ENCODE measurements around the gene GIT2.

GIT2 gene

GRCh38 chr12:109888179-109889020, 107.8 kb downstream of the GIT2 start:
- Histone ChIP-seq H3K79me2 (no peaks in the 10 kb centered on the region), H3K4me3 (ENCODE audit: low read depth, low read length) (no peak overlapping the region), H3K9ac (no peak overlapping the region), H3K9me3 (ENCODE audit: control insufficient read depth, low read length) (no peaks in the 10 kb centered on the region), H3K36me3 (ENCODE audit: control insufficient read depth, insufficient read depth, low read length) (no peaks in the 10 kb centered on the region), H2AFZ (no peak overlapping the region), H3K4me2 (ENCODE audit: low read length) (no peak overlapping the region), H3K27me3 (ENCODE audit: control insufficient read depth, insufficient read depth, low read length) (no peaks in the 10 kb centered on the region), H3K27ac (no peak overlapping the region), H3K4me1 (peaks cover 6% of the 10 kb centered on the region)
- TF ChIP-seq CTCF (IDR thresholded peaks at IDR 0.05), result no peak

DNA sequence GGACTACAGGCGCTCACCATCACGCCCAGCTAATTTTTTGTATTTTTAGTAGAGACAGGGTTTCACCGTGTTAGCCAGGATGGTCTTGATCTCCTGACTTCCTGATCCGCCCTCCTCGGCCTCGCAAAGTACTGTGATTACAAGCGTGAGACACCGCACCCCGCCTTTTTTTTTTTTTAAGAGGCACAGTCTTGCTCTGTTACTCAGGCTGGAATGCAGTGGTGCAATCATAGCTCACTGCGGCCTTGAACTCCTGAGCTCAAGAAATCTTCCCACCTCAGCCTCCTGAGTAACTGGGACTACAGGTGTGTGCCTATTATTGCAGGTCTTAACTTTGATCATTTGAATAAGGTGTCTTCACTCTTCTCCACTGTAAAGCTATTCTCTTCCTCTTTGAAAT, 110.6 kb downstream of the GIT2 start:
- H3K27ac ChIP-seq, result no peak overlapping the region
- H3K4me2 ChIP-seq (ENCODE audit: low read length), result no peak overlapping the region
- H2AFZ ChIP-seq, result no peak overlapping the region
- H3K27me3 ChIP-seq (ENCODE audit: control insufficient read depth, insufficient read depth, low read length), result no peaks in the 10 kb centered on the region
- H3K9me3 ChIP-seq (ENCODE audit: control insufficient read depth, low read length), result no peaks in the 10 kb centered on the region
- no peak for TF ChIP-seq CTCF (IDR thresholded peaks at IDR 0.05)
- H3K36me3 ChIP-seq (ENCODE audit: control insufficient read depth, insufficient read depth, low read length), result no peaks in the 10 kb centered on the region
- no peak overlapping the region for H3K4me3 ChIP-seq (ENCODE audit: low read depth, low read length)
- no peaks in the 10 kb centered on the region for H3K79me2 ChIP-seq
- no peak overlapping the region for H3K9ac ChIP-seq
- H3K4me1 ChIP-seq, result no peaks in the 10 kb centered on the region

DNA sequence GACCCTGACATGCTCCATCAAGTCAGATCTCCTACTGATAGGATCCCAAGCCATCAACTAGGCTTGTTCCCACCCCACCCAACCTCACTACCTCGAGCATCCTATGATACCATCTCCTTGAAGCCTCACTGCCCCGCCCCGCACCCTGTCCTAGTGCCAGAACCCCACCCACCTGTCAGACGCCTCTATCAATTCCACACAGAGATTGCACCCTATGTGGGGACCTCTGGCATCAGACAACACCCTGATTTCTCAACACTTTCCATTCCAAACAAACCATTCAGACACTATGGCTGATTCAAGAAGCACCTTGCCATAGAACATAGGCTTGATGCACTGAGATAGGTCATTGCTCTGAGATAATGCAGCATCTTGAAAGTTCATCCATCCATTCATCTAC, 112.7 kb downstream of the GIT2 start:
- no peaks in the 10 kb centered on the region for H3K9me3 ChIP-seq (ENCODE audit: control insufficient read depth, low read length)

DNA sequence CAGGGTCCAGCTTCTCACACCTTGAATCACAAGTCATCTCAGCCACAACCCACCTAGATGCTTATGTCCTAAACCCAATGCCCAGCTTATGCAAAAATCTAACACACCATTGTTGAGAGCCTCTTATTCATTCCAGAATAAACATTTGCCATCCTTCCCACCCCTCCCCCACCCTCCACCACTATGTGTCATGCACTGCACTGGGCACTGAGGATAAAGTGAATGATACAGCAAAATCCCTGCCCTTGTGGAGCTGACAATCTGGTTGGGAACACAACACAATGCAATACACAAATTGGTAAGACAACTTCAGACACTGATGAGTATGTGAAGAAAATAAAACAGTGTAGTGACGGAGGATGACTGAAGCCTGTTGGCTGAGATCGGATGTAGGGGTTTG, 114.4 kb downstream of the GIT2 start:
- no peak overlapping the region for H3K4me3 ChIP-seq (ENCODE audit: low read depth, low read length)
- no peak overlapping the region for H3K9ac ChIP-seq
- no peaks in the 10 kb centered on the region for H3K36me3 ChIP-seq (ENCODE audit: control insufficient read depth, insufficient read depth, low read length)
- H3K4me1 ChIP-seq, result no peaks in the 10 kb centered on the region
- H2AFZ ChIP-seq, result no peak overlapping the region
- H3K4me2 ChIP-seq (ENCODE audit: low read length), result no peak overlapping the region
- H3K27ac ChIP-seq, result no peak overlapping the region
- peaks cover 31% of the 10 kb centered on the region for H3K79me2 ChIP-seq
- H3K27me3 ChIP-seq (ENCODE audit: control insufficient read depth, insufficient read depth, low read length), result no peaks in the 10 kb centered on the region
- TF ChIP-seq CTCF (IDR thresholded peaks at IDR 0.05), result no peak
- no peaks in the 10 kb centered on the region for H3K9me3 ChIP-seq (ENCODE audit: control insufficient read depth, low read length)

More for the DNA sequence above, 112.7 kb downstream of the GIT2 start:
- H3K4me2 ChIP-seq (ENCODE audit: low read length), result no peak overlapping the region
- no peak overlapping the region for H3K27ac ChIP-seq
- H3K27me3 ChIP-seq (ENCODE audit: control insufficient read depth, insufficient read depth, low read length), result no peaks in the 10 kb centered on the region
- H3K4me3 ChIP-seq (ENCODE audit: low read depth, low read length), result no peak overlapping the region
- no peak overlapping the region for H2AFZ ChIP-seq
- no peak overlapping the region for H3K9ac ChIP-seq
- no peaks in the 10 kb centered on the region for H3K36me3 ChIP-seq (ENCODE audit: control insufficient read depth, insufficient read depth, low read length)
- H3K4me1 ChIP-seq, result no peaks in the 10 kb centered on the region
- peaks cover 16% of the 10 kb centered on the region for H3K79me2 ChIP-seq
- TF ChIP-seq CTCF (IDR thresholded peaks at IDR 0.05), result no peak

DNA sequence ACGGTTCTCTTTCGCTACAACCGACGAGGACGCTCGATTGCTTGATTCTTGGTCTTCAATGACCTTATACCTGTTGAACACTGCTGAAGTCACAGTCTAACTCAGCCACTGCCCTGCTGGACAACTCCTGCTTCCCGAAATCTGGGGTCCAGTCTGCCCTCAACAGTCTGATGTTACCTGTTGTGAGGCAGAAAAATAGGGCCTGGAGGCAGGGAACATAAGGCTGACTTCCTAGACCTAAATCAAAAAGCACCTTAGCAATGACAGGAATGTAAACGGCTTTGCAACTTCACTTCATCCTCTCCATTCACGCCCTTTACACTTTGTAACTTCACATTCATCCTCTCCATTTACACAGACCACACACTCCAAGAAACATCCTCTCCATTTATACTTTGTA, 115.2 kb downstream of the GIT2 start:
- no peaks in the 10 kb centered on the region for H3K9me3 ChIP-seq (ENCODE audit: control insufficient read depth, low read length)
- peak overlapping the region; percentile 93 for H3K4me2 ChIP-seq (ENCODE audit: low read length)
- no peak for TF ChIP-seq CTCF (IDR thresholded peaks at IDR 0.05)
- no peaks in the 10 kb centered on the region for H3K27me3 ChIP-seq (ENCODE audit: control insufficient read depth, insufficient read depth, low read length)
- peaks cover 6% of the 10 kb centered on the region for H3K4me1 ChIP-seq
- H3K9ac ChIP-seq, result no peak overlapping the region
- H3K79me2 ChIP-seq, result peaks cover 31% of the 10 kb centered on the region
- H3K4me3 ChIP-seq (ENCODE audit: low read depth, low read length), result peak overlapping the region; percentile 66
- no peaks in the 10 kb centered on the region for H3K36me3 ChIP-seq (ENCODE audit: control insufficient read depth, insufficient read depth, low read length)
- peak overlapping the region; percentile 87 for H2AFZ ChIP-seq
- no peak overlapping the region for H3K27ac ChIP-seq
